ENCODE measurements around the gene CLSTN2.

Gene CLSTN2

DNA sequence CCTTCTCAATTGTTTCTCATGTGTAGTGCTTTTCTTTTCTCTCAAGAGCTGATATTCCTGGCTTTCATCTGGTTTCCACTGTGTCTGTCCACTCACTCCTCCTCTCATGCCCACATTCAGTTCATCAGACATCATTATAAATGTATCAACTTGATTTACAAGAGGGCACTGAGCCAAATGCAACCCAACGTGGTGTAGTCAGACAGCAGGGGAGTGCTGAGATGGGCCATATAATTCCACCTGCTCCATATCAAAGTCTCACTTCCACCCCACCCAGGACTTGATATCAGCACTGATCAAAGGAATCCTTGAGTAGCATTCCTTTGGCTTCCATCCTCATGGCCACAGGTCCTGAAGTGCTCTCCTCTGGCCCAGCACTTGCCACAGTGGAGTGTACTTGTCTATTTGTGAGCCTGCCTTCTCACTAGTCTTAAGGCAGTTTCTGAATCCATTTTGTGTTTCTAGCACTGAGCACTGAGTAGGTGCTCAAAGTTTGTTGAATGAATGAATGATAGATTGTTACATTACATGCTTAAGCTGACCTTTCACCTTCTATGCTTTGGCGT is 252.8 kb downstream of the CLSTN2 start:
- DNase-seq (ENCODE audit: low spot score), result no peak
- TF ChIP-seq CTCF (IDR thresholded peaks at IDR 0.05), result no peak
- Histone ChIP-seq H3K27ac (peak overlapping the region in 1 of 2 donors; percentile 68), H3K4me3 (no peak overlapping the region)

GRCh38 chr3:140188285-140188684 is 253.3 kb downstream of the CLSTN2 start:
- no peak for DNase-seq (ENCODE audit: low spot score)
- no peak for TF ChIP-seq CTCF (IDR thresholded peaks at IDR 0.05)
- Histone ChIP-seq H3K27ac (no peak overlapping the region), H3K4me3 (no peak overlapping the region)

DNA sequence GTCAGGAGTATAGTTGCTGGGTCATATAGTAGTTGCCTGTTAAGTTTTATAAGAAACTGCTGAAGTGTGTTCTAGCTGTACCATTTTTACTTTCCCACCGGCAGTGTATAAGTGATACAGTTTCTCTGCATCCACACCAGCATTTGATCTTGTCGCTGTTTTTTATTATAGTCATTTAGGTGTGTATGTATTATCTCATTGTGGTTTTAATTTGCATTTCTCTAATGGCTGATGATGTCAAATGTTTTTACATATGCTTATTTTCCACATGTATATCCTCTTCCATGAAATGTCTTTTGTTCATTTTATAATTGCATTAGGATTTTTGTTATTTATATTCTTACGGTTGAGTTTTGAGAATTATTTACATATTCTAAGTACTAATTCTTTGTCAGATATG is 254.3 kb downstream of the CLSTN2 start:
- H3K4me3 ChIP-seq, result no peak overlapping the region
- no peak for TF ChIP-seq CTCF (IDR thresholded peaks at IDR 0.05)
- no peak for DNase-seq (ENCODE audit: low spot score)
- H3K27ac ChIP-seq, result no peak overlapping the region

DNA sequence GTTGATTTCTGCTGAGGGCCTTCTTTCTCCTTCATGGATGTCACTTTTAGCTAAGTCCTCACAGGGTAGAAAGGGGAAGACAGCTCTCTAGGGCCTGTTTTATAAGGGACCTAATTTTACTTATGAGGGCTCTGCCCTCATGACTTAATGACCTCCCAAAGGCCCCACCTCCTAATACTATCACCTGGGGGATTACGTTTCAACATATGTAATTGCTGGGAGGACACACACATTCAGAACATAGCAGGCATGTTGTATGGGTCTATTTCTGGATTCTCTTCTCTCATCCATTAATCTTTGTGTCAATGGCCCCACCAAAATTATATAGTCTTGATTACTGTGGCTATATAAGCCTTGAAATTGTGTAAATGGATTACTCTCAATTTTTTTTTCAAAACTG is 255.0 kb downstream of the CLSTN2 start:
- TF ChIP-seq CTCF (IDR thresholded peaks at IDR 0.05), result no peak
- Histone ChIP-seq H3K4me3 (no peak overlapping the region), H3K27ac (no peak overlapping the region)
- DNase-seq (ENCODE audit: low spot score), result no peak

DNA sequence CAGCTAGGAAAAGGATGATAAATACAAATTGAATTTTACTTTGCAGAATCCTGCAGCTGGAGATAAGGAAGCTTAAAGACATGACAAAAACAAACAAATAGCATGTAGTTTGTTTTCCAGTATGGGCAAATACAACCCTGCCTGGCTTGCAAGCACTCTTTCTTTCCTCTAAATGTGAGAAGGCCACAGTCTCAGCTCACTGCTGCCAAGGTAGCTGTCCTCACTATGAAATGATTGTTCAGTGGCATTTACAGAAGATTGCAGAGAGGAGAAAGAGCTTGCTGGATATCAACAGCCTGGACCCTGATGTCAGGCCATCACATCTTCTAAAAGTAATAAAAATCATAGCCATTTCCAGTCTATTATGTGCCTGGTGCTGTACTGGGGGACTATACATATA is 262.0 kb downstream of the CLSTN2 start:
- no peak for TF ChIP-seq CTCF (IDR thresholded peaks at IDR 0.05)
- H3K27ac ChIP-seq, result no peak overlapping the region
- no peak for DNase-seq (ENCODE audit: low spot score)

GRCh38 chr3:140198242-140198641 is 263.3 kb downstream of the CLSTN2 start:
- TF ChIP-seq CTCF (IDR thresholded peaks at IDR 0.05), result no peak
- Histone ChIP-seq H3K4me3 (no peak overlapping the region), H3K27ac (no peak overlapping the region)
- DNase-seq (ENCODE audit: low spot score), result no peak

More for the DNA sequence above, 262.0 kb downstream of the CLSTN2 start:
- no peak overlapping the region for H3K4me3 ChIP-seq

DNA sequence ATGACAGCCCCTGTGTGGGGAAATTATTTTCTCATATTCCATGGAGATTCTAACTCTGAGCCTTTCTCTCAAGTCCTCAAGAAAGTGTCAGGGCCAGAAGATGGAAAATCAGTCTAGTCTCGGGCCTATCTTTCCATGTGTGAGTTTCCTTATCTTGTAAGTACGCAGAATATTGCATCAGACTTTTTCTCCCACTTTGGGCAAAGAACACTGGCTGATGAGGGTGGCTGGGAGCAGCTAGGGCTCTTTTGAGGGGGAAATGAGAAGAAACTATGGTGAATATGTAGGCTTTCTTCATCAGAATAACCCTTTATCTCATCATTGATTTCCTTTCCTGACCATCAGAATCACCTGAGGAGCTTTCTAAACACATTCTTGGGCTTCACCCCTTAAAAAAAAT is 264.0 kb downstream of the CLSTN2 start:
- no peak for DNase-seq (ENCODE audit: low spot score)
- Histone ChIP-seq H3K27ac (no peak overlapping the region), H3K4me3 (no peak overlapping the region)
- no peak for TF ChIP-seq CTCF (IDR thresholded peaks at IDR 0.05)

Measured in coronary artery (tissue), 2 donors.